Cardiac muscle cell (in vitro differentiated cells and primary cell): ENCODE results near the gene LYPD8. TPM values are rescaled to one million over a fixed set of nuclear protein-coding genes. Genes with fewer than 3 reads are reported as not detected.
"Not testable (repeated sequence)": the region's sequence is repeated elsewhere in the genome, so short reads cannot be mapped to it uniquely, and the experiment has no call there.

Experiments
- DNase-seq, 2 donors: peaks; one replicate each; pipeline versions ENCODE4 v3.0.0 to v3.0.0-alpha.2; 2010 to 2017; ENCODE audit warnings: low read depth in 1 of 2, low spot score in 1 of 2
- H3K27ac ChIP-seq: fragments of 200-600 bp; sonication (generic); 2 replicates; pipeline ENCODE4 v1.5.1; 2016
- H3K27me3 ChIP-seq: fragments of 200-600 bp; sonication (generic); 2 replicates; pipeline ENCODE4 v1.6.0; 2016; ENCODE audit warnings: control low read depth
- H3K36me3 ChIP-seq: fragments of 200-600 bp; sonication (generic); 2 replicates; pipeline ENCODE4 v1.5.1; 2016; ENCODE audit warnings: control low read depth
- H3K4me1 ChIP-seq: fragments of 200-600 bp; sonication (generic); 2 replicates; pipeline ENCODE4 v1.8.1; 2017; ENCODE audit warnings: low read depth, mild to moderate bottlenecking, mixed run types
- H3K4me3 ChIP-seq: fragments of 200-600 bp; sonication (generic); 2 replicates; pipeline ENCODE4 v1.5.1; 2016; ENCODE audit warnings: mild to moderate bottlenecking
- H3K9me3 ChIP-seq: fragments of 200-600 bp; sonication (generic); 2 replicates; pipeline ENCODE4 v1.5.1; 2017; ENCODE audit warnings: low read depth, mild to moderate bottlenecking, control low read depth
- CTCF ChIP-seq: IDR thresholded peaks from 2 replicates; pipeline ENCODE4 v1.5.1; 2012; ENCODE audit warnings: low read depth, mild to moderate bottlenecking, low read length
- polyA plus RNA-seq: library from polyadenylated mRNA; unstranded; fragments of >200 nt; fragmentation: Nextera tagmentation; extraction: Ambion mirVana; gene quantifications from 2 replicates; pipeline ENCODE4 v1.2.1, GENCODE V29; 2016
- total RNA-seq: library from RNA; depleted of rRNA; stranded (reverse); fragments of >200 nt; gene quantifications from 2 replicates; pipeline ENCODE4 v1.2.3, GENCODE V29; 2016

Gene LYPD8
- total and polyA plus RNA-seq, 2 experiments from 2014 or later = not detected

DNA sequence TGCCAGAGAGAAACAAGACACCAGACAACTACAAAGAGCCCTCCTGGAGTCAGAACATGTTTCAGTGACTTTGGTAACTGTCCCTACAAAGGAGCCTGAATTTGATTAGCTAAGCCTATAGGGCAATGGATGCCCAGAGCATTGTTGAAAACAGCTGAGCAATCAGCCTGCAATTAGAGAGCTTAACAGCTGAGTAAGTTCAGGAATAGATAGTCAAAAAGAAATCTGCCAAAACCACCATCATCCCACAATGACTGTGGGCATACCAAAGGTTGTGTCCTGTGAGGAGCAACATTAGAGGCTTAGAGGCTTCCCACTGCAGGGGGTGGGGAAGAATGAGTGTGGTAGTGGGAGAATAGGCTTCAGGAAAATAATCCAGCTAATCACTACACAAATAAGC, 38.0 kb upstream of the LYPD8 start:
- TF ChIP-seq CTCF = no peak
- Histone ChIP-seq H3K9me3 (no peaks in the 10 kb centered on the region), H3K4me3 (no peak overlapping the region), H3K36me3 (no peaks in the 10 kb centered on the region), H3K27me3 (no peaks in the 10 kb centered on the region), H3K4me1 (no peaks in the 10 kb centered on the region), H3K27ac (no peak overlapping the region)
- no peak for DNase-seq

DNA sequence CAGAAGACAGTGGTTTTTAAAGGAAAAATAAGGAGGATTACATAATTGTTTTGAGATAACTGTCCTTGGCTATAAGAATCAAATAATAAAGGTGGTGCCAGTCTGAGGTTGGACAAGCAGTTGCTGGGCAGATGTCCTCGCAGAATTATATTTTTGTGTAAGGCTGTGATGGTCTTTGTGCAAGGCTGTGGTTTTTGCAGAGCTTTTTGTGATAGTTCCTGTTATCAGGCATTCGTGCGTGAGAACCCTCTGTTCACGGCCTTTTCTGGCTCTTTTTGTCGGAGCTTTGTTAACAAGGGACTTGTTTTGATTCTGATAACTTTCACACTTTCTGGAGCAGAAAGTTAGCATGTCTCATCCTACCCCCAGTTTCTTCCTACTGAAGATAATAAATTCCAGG, 36.8 kb upstream of the LYPD8 start:
- Histone ChIP-seq H3K9me3 (no peaks in the 10 kb centered on the region), H3K36me3 (no peaks in the 10 kb centered on the region), H3K27ac (no peak overlapping the region), H3K27me3 (no peaks in the 10 kb centered on the region), H3K4me1 (no peaks in the 10 kb centered on the region), H3K4me3 (no peak overlapping the region)
- DNase-seq = no peak
- no peak for TF ChIP-seq CTCF

GRCh38 chr1:248791010-248791409, 35.5 kb upstream of the LYPD8 start:
- no peak for TF ChIP-seq CTCF
- H3K27me3 ChIP-seq = no peaks in the 10 kb centered on the region
- H3K27ac ChIP-seq = no peak overlapping the region
- H3K4me3 ChIP-seq = no peak overlapping the region
- no peak for DNase-seq
- H3K9me3 ChIP-seq = no peaks in the 10 kb centered on the region
- H3K4me1 ChIP-seq = no peaks in the 10 kb centered on the region
- H3K36me3 ChIP-seq = no peaks in the 10 kb centered on the region

GRCh38 chr1:248790456-248790855, 34.9 kb upstream of the LYPD8 start:
- TF ChIP-seq CTCF = no peak
- DNase-seq = no peak
- Histone ChIP-seq H3K4me3 (no peak overlapping the region), H3K36me3 (no peaks in the 10 kb centered on the region), H3K27me3 (no peaks in the 10 kb centered on the region), H3K4me1 (no peaks in the 10 kb centered on the region), H3K27ac (no peak overlapping the region), H3K9me3 (no peaks in the 10 kb centered on the region)

DNA sequence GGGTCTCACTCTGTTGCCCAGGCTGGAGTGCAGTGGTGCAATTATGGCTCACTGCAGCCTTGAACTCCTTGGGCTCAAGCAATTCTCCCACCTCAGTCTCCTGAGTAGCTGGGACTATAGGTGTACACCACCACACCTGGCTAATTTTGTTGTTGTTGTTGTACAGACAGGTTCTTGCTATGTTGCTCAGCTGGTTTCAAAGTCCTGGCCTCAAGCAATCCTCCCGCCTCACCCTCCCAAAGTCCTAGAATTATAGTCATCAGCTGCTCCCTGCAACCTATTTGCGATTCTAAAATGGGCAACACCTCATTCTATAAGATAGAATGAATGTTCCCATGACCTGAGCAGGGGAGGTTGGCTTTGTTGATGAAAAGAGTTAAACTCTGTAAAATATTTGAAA, 33.8 kb upstream of the LYPD8 start:
- H3K36me3 ChIP-seq, H3K9me3 ChIP-seq, H3K4me3 ChIP-seq, H3K27ac ChIP-seq, H3K27me3 ChIP-seq, H3K4me1 ChIP-seq, DNase-seq: not testable (repeated sequence)

DNA sequence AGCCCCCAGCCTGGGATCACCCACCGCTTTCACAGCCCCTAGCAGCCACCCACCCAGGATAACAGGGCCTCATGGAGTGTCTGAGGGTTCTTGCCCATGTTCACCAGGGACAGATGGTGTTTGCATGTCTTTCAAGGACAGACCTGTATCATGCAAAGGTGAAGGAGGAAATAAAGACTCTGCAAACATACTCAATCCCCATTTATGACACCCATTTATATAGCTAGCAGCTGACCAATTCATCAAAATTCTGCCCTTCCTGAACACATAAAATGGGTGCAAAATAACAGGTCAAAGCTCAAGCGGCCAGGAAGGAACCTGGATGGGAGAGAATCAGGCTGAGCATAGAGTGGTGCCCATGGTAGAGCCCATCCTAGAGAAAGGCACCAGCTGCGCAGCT, 32.8 kb upstream of the LYPD8 start:
- H3K27me3 ChIP-seq = no peaks in the 10 kb centered on the region
- no peak overlapping the region for H3K4me3 ChIP-seq
- no peaks in the 10 kb centered on the region for H3K4me1 ChIP-seq
- H3K27ac ChIP-seq = no peak overlapping the region
- TF ChIP-seq CTCF = no peak
- H3K9me3 ChIP-seq = no peaks in the 10 kb centered on the region
- no peaks in the 10 kb centered on the region for H3K36me3 ChIP-seq
- DNase-seq = no peak
